Activated CD8-positive, alpha-beta T cell treated with anti-CD3 and anti-CD28 coated beads for 36 hours (primary cell): ENCODE data around the gene ZFYVE19. TPM values are rescaled to one million over a fixed set of nuclear protein-coding genes. Genes with fewer than 3 reads are reported as not detected.

Experiments
- ATAC-seq: fragments of 200-7000 bp; cut with Tn5 transposase; one replicate; pipeline ENCODE4 v1.10.0; 2021; ENCODE audit warnings: mild to moderate bottlenecking, moderate library complexity
- CTCF ChIA-PET: fragments of 350-600 bp; sonication (Branson Sonifier 250); formaldehyde crosslinking; loops from one replicate; lab custom pipeline; 2021; ENCODE audit warnings: antibody characterized with exemption; lab: Charles Lee
- POLR2A ChIA-PET: fragments of 350-600 bp; sonication (Branson Sonifier 250); formaldehyde crosslinking; loops from one replicate; lab custom pipeline; 2021; ENCODE audit warnings: antibody characterized with exemption; lab: Charles Lee
- DNase-seq: peaks from one replicate; pipeline ENCODE4 v3.0.0-alpha.2; 2020
- H3K27ac Mint-ChIP-seq: one replicate; pipeline ENCODE4 v1.8.0; 2021; ENCODE audit warnings: mild to moderate bottlenecking, mixed read lengths
- H3K27me3 Mint-ChIP-seq: one replicate; pipeline ENCODE4 v1.8.0; 2021; ENCODE audit warnings: mixed read lengths
- H3K36me3 Mint-ChIP-seq: one replicate; pipeline ENCODE4 v1.8.0; 2021; ENCODE audit warnings: low read depth, mixed read lengths
- H3K4me1 Mint-ChIP-seq: one replicate; pipeline ENCODE4 v1.8.0; 2021; ENCODE audit warnings: low read depth, mixed read lengths
- H3K4me3 Mint-ChIP-seq: one replicate; pipeline ENCODE4 v1.8.0; 2021; ENCODE audit warnings: mild to moderate bottlenecking, moderate library complexity, mixed read lengths
- H3K9me3 Mint-ChIP-seq: one replicate; pipeline ENCODE4 v1.8.0; 2021; ENCODE audit warnings: mixed read lengths
- CTCF ChIP-seq: fragments of 200-600 bp; IDR thresholded peaks from one replicate; pipeline ENCODE4 v1.8.0; 2022; ENCODE audit warnings: antibody characterized with exemption, mild to moderate bottlenecking
- intact Hi-C: fragments of 100-400 bp; cut with micrococcal nuclease; formaldehyde crosslinking; loops from one replicate; pipeline ENCODE4 v1.10.0; 2022
- total RNA-seq, 2 experiments: library from RNA; stranded (reverse); gene quantifications; one replicate each; pipeline ENCODE4 v1.2.3, GENCODE V29; 2021

ZFYVE19 gene
- total RNA-seq, 2 experiments from 2014 or later: 20.1 to 22.7 TPM

DNA sequence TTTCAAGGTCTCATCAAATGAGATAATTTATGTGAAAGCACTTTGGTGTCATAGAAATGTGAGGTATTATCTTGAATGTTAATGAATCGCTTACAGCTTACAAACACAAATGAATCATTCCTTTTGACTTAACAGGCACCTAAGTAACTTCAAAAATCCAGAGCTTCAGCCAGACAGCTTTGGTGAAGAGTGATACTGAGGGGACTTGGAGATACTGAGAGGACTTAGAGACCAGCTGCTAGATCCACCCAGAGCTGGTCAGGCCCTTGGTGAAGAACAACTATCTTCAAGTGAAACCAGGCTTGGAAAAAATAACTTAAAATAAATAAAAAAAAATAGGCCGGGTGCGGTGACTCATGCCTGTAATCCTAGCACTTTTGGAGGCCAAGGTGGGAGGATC lies 16.2 kb upstream of the ZFYVE19 start:
- CTCF ChIA-PET: interaction anchor here (1.3 to 3.0 kb wide), 2 partner anchors 8 to 112 kb away, joined by 4 to 15 read pairs; no protein-coding TSS in a partner anchor
- no peaks in the 10 kb centered on the region for H3K27me3 Mint-ChIP-seq
- DNase-seq (no peak), ATAC-seq (no peak)
- no peaks in the 10 kb centered on the region for H3K9me3 Mint-ChIP-seq
- H3K4me3 Mint-ChIP-seq: no peak overlapping the region
- no peak overlapping the region for H3K27ac Mint-ChIP-seq
- TF ChIP-seq CTCF: no peak
- POLR2A ChIA-PET: no interaction called here
- intact Hi-C loops: no loop called here
- H3K4me1 Mint-ChIP-seq: peaks cover 42% of the 10 kb centered on the region
- peaks cover 3% of the 10 kb centered on the region for H3K36me3 Mint-ChIP-seq

GRCh38 chr15:40792394-40792793 lies 14.5 kb upstream of the ZFYVE19 start:
- no peak for TF ChIP-seq CTCF
- Mint-ChIP-seq H3K9me3 (no peaks in the 10 kb centered on the region), H3K4me1 (peaks cover 30% of the 10 kb centered on the region), H3K27me3 (no peaks in the 10 kb centered on the region), H3K4me3 (no peak overlapping the region), H3K27ac (no peak overlapping the region), H3K36me3 (peaks cover 3% of the 10 kb centered on the region)
- no peak for ATAC-seq
- DNase-seq: no peak
- ChIA-PET POLR2A (interaction anchor here (1.4 to 1.5 kb wide), 2 partner anchors 12 to 48 kb away, joined by 3 to 4 read pairs; no protein-coding TSS in a partner anchor), CTCF (interaction anchor here (0.6 to 3.0 kb wide), 3 partner anchors 10 to 38 kb away, joined by 3 to 15 read pairs (median 3); no protein-coding TSS in a partner anchor)
- intact Hi-C loops: no loop called here

DNA sequence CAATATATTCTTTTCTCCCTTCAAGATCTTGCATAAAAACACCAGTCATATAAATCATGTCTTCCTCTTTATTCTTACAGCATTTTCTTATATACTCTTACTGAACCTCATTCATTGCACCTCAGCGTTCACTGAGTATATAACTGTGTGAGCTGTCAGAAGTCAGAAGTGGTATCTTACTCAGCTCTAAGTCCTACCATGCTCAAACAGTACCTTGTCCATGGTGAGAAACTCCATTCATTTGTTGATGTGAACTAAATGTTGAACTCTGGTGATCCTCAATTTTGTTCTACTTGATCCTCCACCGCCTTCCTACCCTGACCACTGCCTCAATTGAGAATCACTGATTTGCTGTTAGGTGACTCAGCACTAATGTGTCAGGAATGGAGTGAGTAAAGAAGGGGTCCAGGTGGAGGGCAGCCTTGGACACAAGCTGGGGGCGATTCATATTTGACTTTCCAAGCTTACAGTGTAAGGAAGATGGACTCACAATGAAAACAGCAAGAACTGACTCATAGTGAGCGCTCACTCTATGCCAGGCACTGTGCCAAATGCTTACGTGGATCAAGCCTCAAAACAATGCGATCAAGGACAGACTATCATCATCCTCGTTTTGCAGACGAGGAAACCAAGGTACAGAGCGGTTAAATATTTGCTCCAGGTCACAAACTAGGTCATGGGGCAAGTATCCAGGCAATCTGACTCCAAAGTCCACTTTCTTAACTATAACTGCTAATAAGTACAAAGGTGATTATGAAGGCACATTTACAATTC lies 13.5 kb upstream of the ZFYVE19 start:
- Mint-ChIP-seq H3K27me3 (no peaks in the 10 kb centered on the region), H3K9me3 (no peaks in the 10 kb centered on the region), H3K27ac (no peak overlapping the region), H3K4me3 (no peak overlapping the region), H3K36me3 (peaks cover 10% of the 10 kb centered on the region), H3K4me1 (peaks cover 26% of the 10 kb centered on the region)
- TF ChIP-seq CTCF: no peak
- peak; percentile 27 for DNase-seq
- ATAC-seq: no peak
- CTCF ChIA-PET: interaction anchor here (1.3 to 3.0 kb wide), 2 partner anchors 11 to 17 kb away, joined by 3 to 15 read pairs; no protein-coding TSS in a partner anchor
- POLR2A ChIA-PET: interaction anchor here (1.5 kb wide), 1 partner anchor 11 kb away, joined by 3 read pairs; no protein-coding TSS in a partner anchor
- intact Hi-C loops: no loop called here

- ATAC-seq: no peak
- Mint-ChIP-seq H3K36me3 (peaks cover 28% of the 10 kb centered on the region), H3K27me3 (no peaks in the 10 kb centered on the region), H3K9me3 (no peaks in the 10 kb centered on the region), H3K4me3 (no peak overlapping the region), H3K27ac (no peak overlapping the region), H3K4me1 (peaks cover 29% of the 10 kb centered on the region)
- ChIA-PET POLR2A (interaction anchor here (1.4 kb wide), 1 partner anchor 10 kb away, joined by 3 read pairs; no protein-coding TSS in a partner anchor), CTCF (interaction anchor here (1.2 to 1.4 kb wide), 3 partner anchors 13 to 63 kb away, joined by 3 to 7 read pairs (median 6); no protein-coding TSS in a partner anchor)
- no peak for TF ChIP-seq CTCF
- no peak for DNase-seq
- intact Hi-C loops: no loop called here
These were observed 10.8 kb upstream of the ZFYVE19 start for GRCh38 chr15:40796041-40796440.

GRCh38 chr15:40796512-40796911 lies 10.4 kb upstream of the ZFYVE19 start:
- no peak overlapping the region for H3K4me3 Mint-ChIP-seq
- ChIA-PET CTCF (interaction anchor here (1.1 to 1.4 kb wide), 4 partner anchors 10 to 63 kb away, joined by 3 to 7 read pairs (median 5); no protein-coding TSS in a partner anchor), POLR2A (interaction anchor here (1.4 kb wide), 1 partner anchor 10 kb away, joined by 3 read pairs; no protein-coding TSS in a partner anchor)
- no peaks in the 10 kb centered on the region for H3K27me3 Mint-ChIP-seq
- no peak overlapping the region for H3K27ac Mint-ChIP-seq
- peaks cover 30% of the 10 kb centered on the region for H3K36me3 Mint-ChIP-seq
- TF ChIP-seq CTCF: no peak
- ATAC-seq: no peak
- H3K4me1 Mint-ChIP-seq: peaks cover 31% of the 10 kb centered on the region
- DNase-seq: no peak
- no peaks in the 10 kb centered on the region for H3K9me3 Mint-ChIP-seq
- intact Hi-C loops: no loop called here
